OCI-LY1 (cell line): ENCODE data around the gene MAP3K10.

Source experiments
- EZH2 ChIP-seq: fragments of 200-600 bp; sonication (generic), shearing (Covaris generic); IDR thresholded peaks from 2 replicates; pipeline ENCODE4 v1.8.0; 2017; ENCODE audit warnings: borderline replicate concordance, mixed run types, mild to moderate bottlenecking, antibody characterized with exemption, low read length, moderate library complexity, mixed read lengths
- TF ChIP-seq, protein P1 (sequence below): fragments of 200-600 bp; sonication (generic), shearing (Covaris generic); IDR thresholded peaks from 2 replicates; pipeline ENCODE4 v1.5.1; 2017; ENCODE audit warnings: mild to moderate bottlenecking, antibody characterized with exemption, low read length, moderate library complexity, mixed read lengths

DNA sequence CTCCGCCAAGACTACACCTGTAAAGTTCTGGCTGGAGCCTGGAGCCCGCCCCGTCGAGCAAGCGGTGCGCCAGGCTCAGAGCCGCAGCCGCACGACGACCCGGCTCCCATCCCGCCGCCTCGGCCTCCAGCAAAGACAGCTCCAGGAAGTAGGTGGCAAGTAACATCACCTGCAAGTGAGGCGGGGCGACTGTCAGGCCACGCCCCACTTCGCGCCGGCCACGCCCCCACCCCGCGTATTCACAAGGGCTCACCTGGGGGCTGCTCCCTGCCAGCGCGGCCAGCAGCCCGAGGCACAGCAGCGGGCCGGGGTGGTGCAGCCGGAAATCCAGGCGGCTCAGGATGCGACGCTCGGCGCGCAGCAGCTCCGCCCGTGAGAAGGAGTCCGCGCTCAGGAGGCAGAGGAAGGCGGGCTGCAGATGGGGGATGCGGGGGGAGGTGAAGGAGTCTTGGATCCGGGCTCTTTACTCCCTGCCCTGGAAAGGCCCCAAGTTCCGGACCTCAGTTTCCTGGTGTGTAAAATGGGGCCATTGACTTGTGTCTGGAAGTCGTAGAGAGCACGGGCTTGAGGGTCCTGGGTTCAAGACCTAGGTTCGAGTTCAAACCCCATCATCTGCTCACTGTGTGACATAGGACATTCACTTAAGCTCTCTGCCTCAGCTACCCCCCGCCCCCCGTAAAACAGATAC is 32.1 kb downstream of the MAP3K10 start:
- TF ChIP-seq, protein P1, sequence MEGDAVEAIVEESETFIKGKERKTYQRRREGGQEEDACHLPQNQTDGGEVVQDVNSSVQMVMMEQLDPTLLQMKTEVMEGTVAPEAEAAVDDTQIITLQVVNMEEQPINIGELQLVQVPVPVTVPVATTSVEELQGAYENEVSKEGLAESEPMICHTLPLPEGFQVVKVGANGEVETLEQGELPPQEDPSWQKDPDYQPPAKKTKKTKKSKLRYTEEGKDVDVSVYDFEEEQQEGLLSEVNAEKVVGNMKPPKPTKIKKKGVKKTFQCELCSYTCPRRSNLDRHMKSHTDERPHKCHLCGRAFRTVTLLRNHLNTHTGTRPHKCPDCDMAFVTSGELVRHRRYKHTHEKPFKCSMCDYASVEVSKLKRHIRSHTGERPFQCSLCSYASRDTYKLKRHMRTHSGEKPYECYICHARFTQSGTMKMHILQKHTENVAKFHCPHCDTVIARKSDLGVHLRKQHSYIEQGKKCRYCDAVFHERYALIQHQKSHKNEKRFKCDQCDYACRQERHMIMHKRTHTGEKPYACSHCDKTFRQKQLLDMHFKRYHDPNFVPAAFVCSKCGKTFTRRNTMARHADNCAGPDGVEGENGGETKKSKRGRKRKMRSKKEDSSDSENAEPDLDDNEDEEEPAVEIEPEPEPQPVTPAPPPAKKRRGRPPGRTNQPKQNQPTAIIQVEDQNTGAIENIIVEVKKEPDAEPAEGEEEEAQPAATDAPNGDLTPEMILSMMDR: no peak
- no peak for TF ChIP-seq EZH2
